HG03280 (cell line): ENCODE measurements around the gene OS9.
"Not testable (repeated sequence)": the region's sequence is repeated elsewhere in the genome, so short reads cannot be mapped to it uniquely, and the experiment has no call there.

ENCODE experiments used
- ATAC-seq: cut with Tn5 transposase; IDR thresholded peaks from one replicate; pipeline ENCODE4 v1.9.1; 2021; ENCODE audit warnings: mild to moderate bottlenecking, moderate library complexity; ENCODE audit not compliant: unreplicated experiment

The OS9 gene

GRCh38 chr12:57694459-57695019 lies 607 bp downstream of the OS9 start:
- ATAC-seq: no peak

GRCh38 chr12:57695770-57696432 lies 2.0 kb downstream of the OS9 start:
- no peak for ATAC-seq

- no peak for ATAC-seq
Measured at GRCh38 chr12:57697076-57697475, 3.1 kb downstream of the OS9 start.

GRCh38 chr12:57698414-57698813 lies 4.5 kb downstream of the OS9 start:
- no peak for ATAC-seq

GRCh38 chr12:57700317-57700716 lies 6.4 kb downstream of the OS9 start:
- ATAC-seq: no peak

- ATAC-seq: no peak
Measured at GRCh38 chr12:57707250-57707649, 13.3 kb downstream of the OS9 start.

GRCh38 chr12:57708296-57708695 lies 14.4 kb downstream of the OS9 start:
- no peak for ATAC-seq

- ATAC-seq: no peak
Measured at GRCh38 chr12:57712701-57713100, 18.8 kb downstream of the OS9 start.

- no peak for ATAC-seq
Measured at GRCh38 chr12:57713209-57713608, 19.3 kb downstream of the OS9 start.

- not testable (repeated sequence) for ATAC-seq
Measured at GRCh38 chr12:57715036-57715748, 21.3 kb downstream of the OS9 start.

GRCh38 chr12:57715786-57716185 lies 21.9 kb downstream of the OS9 start:
- no peak for ATAC-seq

GRCh38 chr12:57716305-57716704 lies 22.4 kb downstream of the OS9 start:
- ATAC-seq: no peak

- no peak for ATAC-seq
Measured at GRCh38 chr12:57717131-57717530, 23.2 kb downstream of the OS9 start.

- no peak for ATAC-seq
Measured at GRCh38 chr12:57717846-57718640, 24.1 kb downstream of the OS9 start.

- no peak for ATAC-seq
Measured at GRCh38 chr12:57718641-57719528, 25.0 kb downstream of the OS9 start.

GRCh38 chr12:57719777-57720605 lies 26.1 kb downstream of the OS9 start:
- ATAC-seq: no peak

- ATAC-seq: no peak
Measured at GRCh38 chr12:57720606-57721595, 27.0 kb downstream of the OS9 start.

- ATAC-seq: not testable (repeated sequence)
Measured at GRCh38 chr12:57721846-57722608, 28.1 kb downstream of the OS9 start.
